Neural crest cell (in vitro differentiated cells): Measurements from ENCODE around the gene TTBK1. TPM values are rescaled to one million over a fixed set of nuclear protein-coding genes. Genes with fewer than 3 reads are reported as not detected.

ENCODE experiments used
- DNase-seq: peaks from one replicate; pipeline ENCODE4 v3.0.0; 2021; ENCODE audit warnings: low read depth, mixed read lengths, low spot score
- H3K27ac Mint-ChIP-seq: one replicate; pipeline ENCODE4 v1.8.0; 2021; ENCODE audit warnings: mild to moderate bottlenecking, mixed read lengths; ENCODE audit not compliant: unreplicated experiment
- H3K27me3 Mint-ChIP-seq: 2 replicates; pipeline ENCODE4 v1.8.0; 2021; ENCODE audit warnings: low read depth, mild to moderate bottlenecking, mixed read lengths
- H3K36me3 Mint-ChIP-seq: 2 replicates; pipeline ENCODE4 v1.8.0; 2021; ENCODE audit warnings: low read depth, mild to moderate bottlenecking, mixed read lengths
- H3K4me1 Mint-ChIP-seq: 2 replicates; pipeline ENCODE4 v1.8.0; 2021; ENCODE audit warnings: mixed read lengths
- H3K4me3 Mint-ChIP-seq: one replicate; pipeline ENCODE4 v1.8.0; 2021; ENCODE audit warnings: mild to moderate bottlenecking, mixed read lengths
- H3K9me3 Mint-ChIP-seq: 2 replicates; pipeline ENCODE4 v1.8.0; 2021; ENCODE audit warnings: mixed read lengths
- CTCF ChIP-seq: fragments of 200-600 bp; sonication (generic); conservative IDR thresholded peaks from 2 replicates; pipeline ENCODE4 v1.5.0; 2021; ENCODE audit warnings: antibody characterized with exemption, mild to moderate bottlenecking
- total RNA-seq: library from RNA; stranded (reverse); gene quantifications from 2 replicates; pipeline ENCODE4 v1.2.1, GENCODE V29; 2021

TTBK1 gene
- total RNA-seq, 1 donor from 2014 or later, result 5.4 TPM

- Mint-ChIP-seq H3K27me3 (no peaks in the 10 kb centered on the region), H3K4me3 (no peak overlapping the region), H3K36me3 (peaks cover 6% of the 10 kb centered on the region), H3K9me3 (no peaks in the 10 kb centered on the region), H3K27ac (no peak overlapping the region), H3K4me1 (no peaks in the 10 kb centered on the region)
- DNase-seq, result no peak
- TF ChIP-seq CTCF, result no peak
Observed at GRCh38 chr6:43207286-43207685, 36.0 kb upstream of the TTBK1 start.

- no peaks in the 10 kb centered on the region for H3K9me3 Mint-ChIP-seq
- DNase-seq, result no peak
- no peak overlapping the region for H3K4me3 Mint-ChIP-seq
- peaks cover 3% of the 10 kb centered on the region for H3K36me3 Mint-ChIP-seq
- no peaks in the 10 kb centered on the region for H3K27me3 Mint-ChIP-seq
- no peaks in the 10 kb centered on the region for H3K4me1 Mint-ChIP-seq
- TF ChIP-seq CTCF, result no peak
- no peak overlapping the region for H3K27ac Mint-ChIP-seq
Observed at GRCh38 chr6:43211955-43212354, 31.3 kb upstream of the TTBK1 start.

- Mint-ChIP-seq H3K4me1 (no peaks in the 10 kb centered on the region), H3K36me3 (no peaks in the 10 kb centered on the region), H3K27ac (no peak overlapping the region), H3K4me3 (no peak overlapping the region), H3K9me3 (no peaks in the 10 kb centered on the region), H3K27me3 (no peaks in the 10 kb centered on the region)
- DNase-seq, result no peak
- TF ChIP-seq CTCF, result no peak
Observed at GRCh38 chr6:43213431-43213830, 29.9 kb upstream of the TTBK1 start.

- no peak for DNase-seq
- TF ChIP-seq CTCF, result no peak
- no peak overlapping the region for H3K27ac Mint-ChIP-seq
Observed at GRCh38 chr6:43215066-43215465, 28.2 kb upstream of the TTBK1 start.

GRCh38 chr6:43216200-43216599 lies 27.1 kb upstream of the TTBK1 start:
- DNase-seq, result no peak

More at GRCh38 chr6:43215066-43215465, 28.2 kb upstream of the TTBK1 start:
- Mint-ChIP-seq H3K9me3 (no peaks in the 10 kb centered on the region), H3K4me1 (peaks cover 4% of the 10 kb centered on the region), H3K4me3 (no peak overlapping the region), H3K36me3 (no peaks in the 10 kb centered on the region), H3K27me3 (no peaks in the 10 kb centered on the region)

More at GRCh38 chr6:43216200-43216599, 27.1 kb upstream of the TTBK1 start:
- no peak for TF ChIP-seq CTCF
- no peak overlapping the region for H3K4me3 Mint-ChIP-seq
- H3K27me3 Mint-ChIP-seq, result no peaks in the 10 kb centered on the region
- no peaks in the 10 kb centered on the region for H3K36me3 Mint-ChIP-seq
- H3K27ac Mint-ChIP-seq, result no peak overlapping the region
- H3K4me1 Mint-ChIP-seq, result peaks cover 4% of the 10 kb centered on the region
- H3K9me3 Mint-ChIP-seq, result no peaks in the 10 kb centered on the region
